GM12872 (cell line): Measurements from ENCODE around the gene CCNDBP1.

Experiments
- TF ChIP-seq, protein P1 (sequence below): IDR thresholded peaks from 3 replicates; pipeline ENCODE4 v1.5.1; 2011; ENCODE audit warnings: low read depth, mild to moderate bottlenecking, low read length, moderate library complexity; ENCODE audit not compliant: insufficient read depth

CCNDBP1 gene

DNA sequence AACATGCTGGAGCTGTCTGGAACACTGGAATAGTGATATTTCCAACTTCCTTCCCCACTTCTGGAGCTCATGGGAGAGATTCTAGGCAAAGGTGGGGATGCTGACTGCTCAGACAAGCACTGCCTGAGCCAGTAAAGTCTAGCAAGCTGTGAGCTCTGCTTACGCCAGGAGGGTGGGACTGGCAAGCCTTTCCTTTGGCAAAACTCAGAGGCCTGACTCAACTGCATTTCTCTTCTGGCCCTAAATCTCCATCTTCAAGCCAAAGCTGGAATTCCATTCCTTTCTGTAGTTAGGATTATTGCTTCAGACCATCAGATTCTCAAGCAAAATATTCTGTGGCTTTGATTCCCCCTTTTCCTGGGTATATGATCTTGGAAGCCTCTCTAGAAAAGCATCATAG lies 55.9 kb downstream of the CCNDBP1 start:
- TF ChIP-seq, protein P1, sequence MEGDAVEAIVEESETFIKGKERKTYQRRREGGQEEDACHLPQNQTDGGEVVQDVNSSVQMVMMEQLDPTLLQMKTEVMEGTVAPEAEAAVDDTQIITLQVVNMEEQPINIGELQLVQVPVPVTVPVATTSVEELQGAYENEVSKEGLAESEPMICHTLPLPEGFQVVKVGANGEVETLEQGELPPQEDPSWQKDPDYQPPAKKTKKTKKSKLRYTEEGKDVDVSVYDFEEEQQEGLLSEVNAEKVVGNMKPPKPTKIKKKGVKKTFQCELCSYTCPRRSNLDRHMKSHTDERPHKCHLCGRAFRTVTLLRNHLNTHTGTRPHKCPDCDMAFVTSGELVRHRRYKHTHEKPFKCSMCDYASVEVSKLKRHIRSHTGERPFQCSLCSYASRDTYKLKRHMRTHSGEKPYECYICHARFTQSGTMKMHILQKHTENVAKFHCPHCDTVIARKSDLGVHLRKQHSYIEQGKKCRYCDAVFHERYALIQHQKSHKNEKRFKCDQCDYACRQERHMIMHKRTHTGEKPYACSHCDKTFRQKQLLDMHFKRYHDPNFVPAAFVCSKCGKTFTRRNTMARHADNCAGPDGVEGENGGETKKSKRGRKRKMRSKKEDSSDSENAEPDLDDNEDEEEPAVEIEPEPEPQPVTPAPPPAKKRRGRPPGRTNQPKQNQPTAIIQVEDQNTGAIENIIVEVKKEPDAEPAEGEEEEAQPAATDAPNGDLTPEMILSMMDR, result no peak

DNA sequence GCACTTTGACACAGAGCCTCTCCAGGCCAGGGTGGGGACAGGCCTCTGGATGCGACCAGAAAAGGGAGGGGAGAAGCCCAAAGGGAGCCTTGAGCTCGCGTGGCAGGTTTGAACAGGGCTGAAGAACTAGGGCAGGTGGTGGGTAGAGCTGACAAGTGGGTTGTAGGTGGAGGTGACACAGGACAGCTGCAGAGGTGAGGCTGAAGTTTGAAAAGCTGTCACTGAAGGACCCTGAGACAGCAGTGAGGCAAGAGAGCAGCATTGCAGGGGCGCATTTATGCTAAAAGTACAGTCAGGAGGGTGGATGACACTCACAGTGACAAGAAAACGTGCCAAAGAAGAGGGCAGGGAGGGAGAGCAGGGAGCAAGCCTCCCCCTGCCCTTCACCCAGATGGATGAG lies 57.4 kb downstream of the CCNDBP1 start:
- TF ChIP-seq, protein P1, result no peak

DNA sequence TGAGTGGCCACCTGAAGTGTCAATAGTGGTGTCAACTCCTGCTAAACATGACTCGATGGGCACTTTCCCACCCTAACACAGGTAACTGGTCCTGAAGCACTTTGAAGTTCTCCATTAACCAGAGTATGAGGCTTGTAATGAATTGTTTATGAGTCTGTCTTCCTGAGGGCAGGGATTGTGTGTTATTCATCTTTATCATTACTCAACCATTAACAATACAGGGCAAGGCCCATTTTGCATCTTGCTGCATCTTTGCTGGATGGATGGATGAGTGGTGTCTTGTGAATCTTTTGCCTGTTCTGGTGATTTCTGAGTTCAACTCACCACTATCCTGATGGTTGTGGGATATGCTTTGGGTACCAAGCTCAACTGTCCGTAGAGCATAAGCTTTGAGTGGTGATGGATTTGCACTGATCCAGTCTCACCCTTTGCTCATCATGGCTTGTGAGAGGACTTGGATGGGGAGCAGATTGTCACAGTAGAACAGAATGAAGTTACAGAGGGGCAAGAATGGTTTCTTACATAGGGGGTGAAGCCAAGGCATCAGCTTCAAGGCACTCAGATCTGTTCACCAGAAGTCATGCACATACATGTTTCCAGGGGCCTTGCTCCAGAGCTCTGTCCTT lies 57.9 kb downstream of the CCNDBP1 start:
- TF ChIP-seq, protein P1, result no peak

DNA sequence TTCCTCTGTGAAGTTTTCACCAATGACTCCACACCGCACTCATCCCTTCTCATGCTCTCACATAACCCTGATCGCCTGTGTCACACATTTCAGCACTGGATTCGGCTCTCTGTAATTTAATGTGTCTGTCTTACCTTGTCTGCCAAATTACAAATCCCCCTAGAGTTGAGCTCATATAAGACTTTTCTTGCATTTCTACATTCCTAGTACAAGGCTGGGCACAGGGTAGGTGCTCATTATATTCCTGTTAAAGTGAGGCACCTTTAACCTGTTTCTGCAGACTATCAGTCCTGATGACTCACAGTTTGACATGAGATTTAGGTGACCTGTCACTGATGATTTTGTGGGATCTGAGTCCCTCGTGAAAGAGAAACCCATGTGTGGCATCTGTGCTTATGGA lies 58.9 kb downstream of the CCNDBP1 start:
- TF ChIP-seq, protein P1, result no peak

DNA sequence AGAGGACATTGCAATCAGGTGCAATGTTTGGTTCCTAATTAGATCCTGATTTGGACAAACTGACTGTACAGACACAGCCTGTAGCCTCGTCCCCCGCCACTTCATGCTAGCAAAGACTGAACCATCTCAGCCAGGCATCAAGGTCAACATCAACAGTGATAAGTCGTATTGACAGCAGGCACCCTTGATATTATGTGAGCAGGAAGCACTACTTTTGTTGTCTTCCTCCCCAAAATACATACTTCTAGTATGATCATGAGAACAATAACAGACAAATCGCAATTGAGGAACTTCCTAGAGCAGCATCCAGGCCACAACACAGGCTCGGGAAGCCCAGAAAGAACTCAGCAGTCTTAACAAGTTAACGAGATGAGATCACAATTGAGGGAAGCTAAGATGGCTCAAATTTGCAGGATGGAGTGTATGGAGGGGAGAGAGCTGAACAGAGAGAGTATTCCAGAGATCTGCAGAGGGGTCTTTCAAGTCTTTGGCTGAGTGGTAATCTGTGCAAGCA lies 61.1 kb downstream of the CCNDBP1 start:
- TF ChIP-seq, protein P1, result no peak
